Choroid plexus epithelial cell (primary cell): ENCODE data around the gene CCDC40.
"Not testable (repeated sequence)": the region's sequence is repeated elsewhere in the genome, so short reads cannot be mapped to it uniquely, and the experiment has no call there.

ENCODE experiments used
- DNase-seq: peaks from one replicate; pipeline ENCODE4 v3.0.0-alpha.2; 2010; ENCODE audit warnings: low read depth
- H3K4me3 ChIP-seq: 2 replicates; pipeline ENCODE4 v1.5.1; 2011; ENCODE audit warnings: low read depth, mild to moderate bottlenecking, control low read depth, low read length, moderate library complexity
- TF ChIP-seq, protein P1 (sequence below): conservative IDR thresholded peaks from 2 replicates; pipeline ENCODE4 v1.5.1; 2011; ENCODE audit warnings: low read depth, mild to moderate bottlenecking, control low read depth, inconsistent platforms, low read length, moderate library complexity

The CCDC40 gene

DNA sequence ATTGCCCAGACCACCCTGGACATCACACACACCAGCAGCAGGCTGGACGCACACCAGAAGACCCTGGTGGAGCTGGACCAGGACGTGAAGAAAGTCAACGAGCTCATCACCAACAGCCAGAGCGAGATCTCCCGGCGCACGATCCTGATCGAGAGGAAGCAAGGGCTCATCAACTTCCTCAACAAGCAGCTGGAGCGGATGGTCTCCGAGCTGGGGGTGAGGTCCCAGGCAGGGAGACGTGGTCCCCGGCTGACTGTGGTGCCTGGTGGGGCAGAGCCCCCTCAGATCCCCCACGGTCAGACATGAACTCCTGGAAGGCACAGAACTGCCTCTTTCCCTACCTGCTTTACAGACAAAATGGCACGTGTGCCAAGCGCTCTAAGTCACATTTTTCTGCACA is 48.3 kb downstream of the CCDC40 start:
- no peak overlapping the region for H3K4me3 ChIP-seq
- TF ChIP-seq, protein P1, sequence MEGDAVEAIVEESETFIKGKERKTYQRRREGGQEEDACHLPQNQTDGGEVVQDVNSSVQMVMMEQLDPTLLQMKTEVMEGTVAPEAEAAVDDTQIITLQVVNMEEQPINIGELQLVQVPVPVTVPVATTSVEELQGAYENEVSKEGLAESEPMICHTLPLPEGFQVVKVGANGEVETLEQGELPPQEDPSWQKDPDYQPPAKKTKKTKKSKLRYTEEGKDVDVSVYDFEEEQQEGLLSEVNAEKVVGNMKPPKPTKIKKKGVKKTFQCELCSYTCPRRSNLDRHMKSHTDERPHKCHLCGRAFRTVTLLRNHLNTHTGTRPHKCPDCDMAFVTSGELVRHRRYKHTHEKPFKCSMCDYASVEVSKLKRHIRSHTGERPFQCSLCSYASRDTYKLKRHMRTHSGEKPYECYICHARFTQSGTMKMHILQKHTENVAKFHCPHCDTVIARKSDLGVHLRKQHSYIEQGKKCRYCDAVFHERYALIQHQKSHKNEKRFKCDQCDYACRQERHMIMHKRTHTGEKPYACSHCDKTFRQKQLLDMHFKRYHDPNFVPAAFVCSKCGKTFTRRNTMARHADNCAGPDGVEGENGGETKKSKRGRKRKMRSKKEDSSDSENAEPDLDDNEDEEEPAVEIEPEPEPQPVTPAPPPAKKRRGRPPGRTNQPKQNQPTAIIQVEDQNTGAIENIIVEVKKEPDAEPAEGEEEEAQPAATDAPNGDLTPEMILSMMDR = no peak
- no peak for DNase-seq

DNA sequence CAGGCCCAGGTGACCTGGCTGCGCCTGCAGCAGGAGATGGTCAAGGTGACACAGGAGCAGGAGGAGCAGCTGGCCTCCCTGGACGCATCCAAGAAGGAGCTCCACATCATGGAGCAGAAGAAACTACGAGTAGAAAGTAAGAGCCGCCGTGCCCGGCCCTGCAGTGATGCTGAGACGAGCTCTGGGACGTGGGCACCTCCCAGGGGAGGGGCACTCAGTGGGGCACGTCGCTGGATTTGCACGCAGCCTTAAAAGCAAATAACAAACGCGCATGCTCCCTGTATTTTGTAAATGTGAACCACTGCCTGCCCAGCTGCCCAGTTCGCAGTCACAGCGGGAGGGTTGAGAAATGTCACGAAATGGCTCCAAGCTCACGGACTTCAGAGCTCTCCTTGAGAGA is 49.6 kb downstream of the CCDC40 start:
- no peak for DNase-seq
- TF ChIP-seq, protein P1 = no peak
- H3K4me3 ChIP-seq = no peak overlapping the region

DNA sequence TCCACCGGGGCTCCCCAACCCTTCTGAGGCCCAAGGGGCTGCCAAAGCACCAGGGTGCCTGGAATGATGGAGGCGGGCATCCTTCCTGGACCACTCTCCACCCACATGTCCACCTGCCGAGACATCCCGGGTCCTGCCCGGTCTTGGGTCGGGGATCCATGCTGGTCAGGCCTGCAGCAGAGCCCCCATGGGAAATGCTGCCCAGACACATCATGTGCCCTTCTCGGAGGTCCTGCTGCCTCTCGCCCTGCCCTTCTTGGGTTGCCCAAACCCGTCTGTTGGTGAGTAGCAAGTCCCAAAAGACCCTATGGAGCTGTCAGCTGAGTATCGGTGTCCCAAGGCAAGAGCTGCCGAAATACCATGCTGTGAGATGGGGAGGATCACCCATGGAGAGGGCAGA is 50.2 kb downstream of the CCDC40 start:
- DNase-seq = no peak
- no peak overlapping the region for H3K4me3 ChIP-seq
- TF ChIP-seq, protein P1 = no peak

DNA sequence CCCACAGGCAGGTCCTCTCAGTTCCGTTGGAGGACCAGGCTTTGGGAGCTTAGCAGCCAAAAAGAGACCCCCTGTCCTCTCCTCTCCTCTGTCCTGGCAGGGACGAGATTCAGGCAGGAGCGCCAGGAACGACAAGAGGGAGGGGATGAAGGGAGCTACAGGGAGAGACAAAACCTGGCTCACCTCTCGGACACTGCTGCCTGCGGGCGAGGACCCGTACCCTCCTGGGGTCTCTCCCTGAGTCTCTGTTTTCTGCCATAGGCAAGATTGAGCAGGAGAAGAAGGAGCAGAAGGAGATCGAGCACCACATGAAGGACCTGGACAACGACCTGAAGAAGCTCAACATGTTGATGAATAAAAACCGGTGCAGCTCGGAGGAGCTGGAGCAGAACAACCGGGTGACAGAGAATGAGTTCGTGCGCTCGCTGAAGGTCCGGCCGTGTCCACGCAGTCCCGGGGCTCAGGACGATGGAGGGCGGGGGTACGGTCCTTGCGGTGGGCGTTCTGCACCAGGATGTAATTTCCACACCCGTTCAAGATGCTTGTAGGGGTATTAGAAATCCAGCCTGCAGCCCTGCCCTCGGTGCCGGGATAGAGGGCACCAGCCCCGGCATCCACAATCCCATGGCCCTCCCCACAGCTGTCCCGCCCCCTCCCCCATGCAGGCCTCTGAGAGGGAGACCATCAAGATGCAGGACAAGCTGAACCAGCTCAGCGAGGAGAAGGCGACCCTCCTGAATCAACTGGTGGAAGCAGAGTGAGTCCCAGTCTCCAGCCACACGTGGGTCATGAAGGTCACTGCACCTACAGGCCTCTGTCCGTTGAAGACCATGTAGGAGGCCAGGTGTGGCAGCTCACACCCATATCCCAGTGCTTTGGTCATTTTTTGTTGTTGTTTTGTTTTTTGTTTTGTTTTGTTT is 51.2 kb downstream of the CCDC40 start:
- DNase-seq = no peak
- no peak overlapping the region for H3K4me3 ChIP-seq
- TF ChIP-seq, protein P1 = no peak

DNA sequence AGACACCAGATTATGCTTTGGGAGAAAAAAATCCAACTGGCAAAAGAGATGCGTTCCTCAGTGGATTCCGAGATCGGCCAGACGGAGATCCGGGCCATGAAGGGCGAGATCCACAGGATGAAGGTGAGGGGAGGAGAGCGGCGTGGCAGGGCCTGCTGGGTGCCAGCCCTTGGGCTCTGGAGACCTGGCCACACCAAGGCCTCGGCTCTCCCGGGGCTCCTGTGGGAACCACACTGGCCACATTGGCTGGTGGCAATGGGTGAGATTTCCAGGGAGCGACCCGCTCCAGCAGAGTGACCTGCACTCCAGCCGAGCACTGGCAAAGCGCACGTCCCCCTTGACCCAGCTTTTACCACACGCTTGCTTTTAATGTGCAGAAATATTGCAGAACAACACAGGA is 53.3 kb downstream of the CCDC40 start:
- TF ChIP-seq, protein P1 = no peak

DNA sequence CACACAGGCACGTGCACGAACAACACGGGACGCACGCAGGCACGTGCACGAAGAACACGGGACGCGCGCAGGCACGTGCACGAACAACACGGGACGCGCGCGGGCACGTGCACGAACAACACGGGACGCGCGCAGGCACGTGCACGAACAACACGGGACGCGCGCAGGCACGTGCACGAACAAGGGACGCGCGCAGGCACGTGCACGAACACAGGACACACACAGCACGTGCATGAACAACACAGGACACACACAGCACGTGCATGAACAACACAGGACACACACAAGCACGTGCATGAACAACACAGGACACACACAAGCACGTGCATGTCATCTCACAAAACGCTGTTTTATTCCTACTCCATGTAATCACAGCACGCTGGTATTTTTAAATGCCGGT is 53.7 kb downstream of the CCDC40 start:
- not testable (repeated sequence) for DNase-seq

More for the DNA sequence above, 53.3 kb downstream of the CCDC40 start:
- no peak overlapping the region for H3K4me3 ChIP-seq
- no peak for DNase-seq

DNA sequence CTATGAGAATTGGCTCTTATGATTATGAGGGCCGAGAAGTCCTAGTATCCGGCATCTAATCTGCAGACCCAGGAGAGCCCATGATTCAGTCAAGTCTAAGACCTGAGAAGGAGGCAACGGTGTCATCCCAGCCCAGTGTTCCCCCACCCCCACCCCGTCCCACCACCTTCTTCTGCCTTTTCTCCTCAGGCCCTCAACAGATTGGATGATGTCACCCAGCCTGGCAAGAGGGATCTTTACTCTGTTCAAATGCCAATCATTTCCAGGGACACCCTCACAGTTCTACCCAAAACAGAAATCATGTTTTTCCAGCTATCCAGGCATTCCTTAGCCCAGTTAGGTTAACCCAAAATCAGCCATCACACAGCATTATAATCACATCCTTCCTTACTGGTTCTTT is 54.9 kb downstream of the CCDC40 start:
- no peak for DNase-seq
- TF ChIP-seq, protein P1 = no peak
- no peak overlapping the region for H3K4me3 ChIP-seq

More for the DNA sequence above, 53.7 kb downstream of the CCDC40 start:
- H3K4me3 ChIP-seq = not testable (repeated sequence)
